HG02884 (cell line): Measurements from ENCODE around the gene CPLANE1.
"Not testable (repeated sequence)": the region's sequence is repeated elsewhere in the genome, so short reads cannot be mapped to it uniquely, and the experiment has no call there.

Experiments
- ATAC-seq: cut with Tn5 transposase; IDR thresholded peaks from one replicate; pipeline ENCODE4 v1.9.1; 2021; ENCODE audit warnings: mild to moderate bottlenecking, moderate library complexity; ENCODE audit not compliant: unreplicated experiment

Gene CPLANE1

GRCh38 chr5:37248970-37249814 is at the start of gene CPLANE1:
Gene CPLANE1 (minus strand): TSS chr5:37249376. CDS start chr5:37247698, 1,678 bp downstream.
- ATAC-seq = peak; percentile 83

GRCh38 chr5:37296313-37296712 is 47.1 kb upstream of the CPLANE1 start:
- not testable (repeated sequence) for ATAC-seq

GRCh38 chr5:37283214-37283820 is 34.1 kb upstream of the CPLANE1 start:
- no peak for ATAC-seq

- no peak for ATAC-seq
Measured at GRCh38 chr5:37275511-37275910, 26.3 kb upstream of the CPLANE1 start.

- no peak for ATAC-seq
Measured at GRCh38 chr5:37272511-37272910, 23.3 kb upstream of the CPLANE1 start.

- not testable (repeated sequence) for ATAC-seq
Measured at GRCh38 chr5:37268100-37268499, 18.9 kb upstream of the CPLANE1 start.

- no peak for ATAC-seq
Measured at GRCh38 chr5:37255774-37256358, 6.7 kb upstream of the CPLANE1 start.

- ATAC-seq = no peak
Measured at GRCh38 chr5:37254581-37254980, 5.4 kb upstream of the CPLANE1 start.

GRCh38 chr5:37251665-37252064 is 2.5 kb upstream of the CPLANE1 start:
- ATAC-seq = no peak

GRCh38 chr5:37249815-37250164 is 614 bp upstream of the CPLANE1 start:
- ATAC-seq = no peak

GRCh38 chr5:37248421-37248969 is 681 bp downstream of the CPLANE1 start:
- no peak for ATAC-seq

GRCh38 chr5:37247496-37247895 is 1.7 kb downstream of the CPLANE1 start:
- no peak for ATAC-seq

- no peak for ATAC-seq
Measured at GRCh38 chr5:37247036-37247435, 2.1 kb downstream of the CPLANE1 start.

- ATAC-seq = no peak
Measured at GRCh38 chr5:37234288-37234687, 14.9 kb downstream of the CPLANE1 start.

- no peak for ATAC-seq
Measured at GRCh38 chr5:37226377-37226776, 22.8 kb downstream of the CPLANE1 start.

- no peak for ATAC-seq
Measured at GRCh38 chr5:37222181-37222580, 27.0 kb downstream of the CPLANE1 start.

GRCh38 chr5:37220426-37220825 is 28.8 kb downstream of the CPLANE1 start:
- ATAC-seq = not testable (repeated sequence)

GRCh38 chr5:37219384-37219783 is 29.8 kb downstream of the CPLANE1 start:
- ATAC-seq = not testable (repeated sequence)

GRCh38 chr5:37217976-37218375 is 31.2 kb downstream of the CPLANE1 start:
- ATAC-seq = no peak

GRCh38 chr5:37214550-37214949 is 34.6 kb downstream of the CPLANE1 start:
- peak; percentile 40 for ATAC-seq

GRCh38 chr5:37212096-37212495 is 37.1 kb downstream of the CPLANE1 start:
- ATAC-seq = no peak

GRCh38 chr5:37211661-37212060 is 37.5 kb downstream of the CPLANE1 start:
- no peak for ATAC-seq
